ENCODE measurements around the gene GTF2F2. TPM values are rescaled to one million over a fixed set of nuclear protein-coding genes. Genes with fewer than 3 reads are reported as not detected.

The GTF2F2 gene
- total and polyA plus RNA-seq, 9 donors = 12.4 to 19.2 (median 14.6) TPM

DNA sequence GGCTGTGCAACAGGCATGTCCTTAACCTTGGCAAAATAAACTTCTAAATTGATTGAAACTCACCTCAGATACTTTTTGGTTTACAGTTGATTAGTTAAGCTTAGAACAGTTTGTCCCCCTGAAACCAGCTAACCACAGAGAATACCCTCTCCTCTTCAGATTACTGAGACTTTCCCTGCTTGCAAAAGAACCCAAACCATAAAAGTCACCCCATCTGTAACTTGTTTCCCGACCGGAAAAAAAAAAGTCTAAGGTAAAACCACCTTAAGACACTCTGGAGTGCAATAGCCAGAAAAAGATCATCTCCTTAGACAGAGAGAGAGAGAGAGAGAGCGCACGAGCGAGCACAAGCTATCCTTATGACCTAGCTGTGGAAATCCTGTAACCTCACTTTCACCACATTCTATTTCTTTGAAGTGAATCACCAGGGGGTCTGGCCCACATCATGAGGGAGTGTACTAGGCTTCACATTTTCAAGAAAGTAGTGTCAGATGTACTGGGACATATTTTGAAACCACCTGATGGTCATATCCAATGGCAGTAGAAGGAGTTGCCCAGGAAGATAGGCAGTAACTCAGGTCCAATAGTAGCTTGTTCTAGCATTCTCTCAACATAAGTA, 11.1 kb upstream of the GTF2F2 start:
- 59 to 86% (median 71%) methylated on average over 5 of the region's 5 CpGs for WGBS, 3 donors
- H3K9me3 ChIP-seq = no peaks in the 10 kb centered on the region
- no peak overlapping the region for H3K27ac ChIP-seq
- intact Hi-C loops (cut with DNase I) = no loop called here
- no peak for TF ChIP-seq POLR2A (IDR thresholded peaks at IDR 0.05)
- no peak for TF ChIP-seq EP300 (IDR thresholded peaks at IDR 0.05)
- TF ChIP-seq, protein P1, sequence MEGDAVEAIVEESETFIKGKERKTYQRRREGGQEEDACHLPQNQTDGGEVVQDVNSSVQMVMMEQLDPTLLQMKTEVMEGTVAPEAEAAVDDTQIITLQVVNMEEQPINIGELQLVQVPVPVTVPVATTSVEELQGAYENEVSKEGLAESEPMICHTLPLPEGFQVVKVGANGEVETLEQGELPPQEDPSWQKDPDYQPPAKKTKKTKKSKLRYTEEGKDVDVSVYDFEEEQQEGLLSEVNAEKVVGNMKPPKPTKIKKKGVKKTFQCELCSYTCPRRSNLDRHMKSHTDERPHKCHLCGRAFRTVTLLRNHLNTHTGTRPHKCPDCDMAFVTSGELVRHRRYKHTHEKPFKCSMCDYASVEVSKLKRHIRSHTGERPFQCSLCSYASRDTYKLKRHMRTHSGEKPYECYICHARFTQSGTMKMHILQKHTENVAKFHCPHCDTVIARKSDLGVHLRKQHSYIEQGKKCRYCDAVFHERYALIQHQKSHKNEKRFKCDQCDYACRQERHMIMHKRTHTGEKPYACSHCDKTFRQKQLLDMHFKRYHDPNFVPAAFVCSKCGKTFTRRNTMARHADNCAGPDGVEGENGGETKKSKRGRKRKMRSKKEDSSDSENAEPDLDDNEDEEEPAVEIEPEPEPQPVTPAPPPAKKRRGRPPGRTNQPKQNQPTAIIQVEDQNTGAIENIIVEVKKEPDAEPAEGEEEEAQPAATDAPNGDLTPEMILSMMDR (IDR thresholded peaks at IDR 0.05) = no peak
- H3K4me1 ChIP-seq (ENCODE audit: insufficient read depth) = no peaks in the 10 kb centered on the region
- no peak for DNase-seq
- no peaks in the 10 kb centered on the region for H3K36me3 ChIP-seq
- no peak overlapping the region for H3K4me3 ChIP-seq
- H3K27me3 ChIP-seq = no peaks in the 10 kb centered on the region

DNA sequence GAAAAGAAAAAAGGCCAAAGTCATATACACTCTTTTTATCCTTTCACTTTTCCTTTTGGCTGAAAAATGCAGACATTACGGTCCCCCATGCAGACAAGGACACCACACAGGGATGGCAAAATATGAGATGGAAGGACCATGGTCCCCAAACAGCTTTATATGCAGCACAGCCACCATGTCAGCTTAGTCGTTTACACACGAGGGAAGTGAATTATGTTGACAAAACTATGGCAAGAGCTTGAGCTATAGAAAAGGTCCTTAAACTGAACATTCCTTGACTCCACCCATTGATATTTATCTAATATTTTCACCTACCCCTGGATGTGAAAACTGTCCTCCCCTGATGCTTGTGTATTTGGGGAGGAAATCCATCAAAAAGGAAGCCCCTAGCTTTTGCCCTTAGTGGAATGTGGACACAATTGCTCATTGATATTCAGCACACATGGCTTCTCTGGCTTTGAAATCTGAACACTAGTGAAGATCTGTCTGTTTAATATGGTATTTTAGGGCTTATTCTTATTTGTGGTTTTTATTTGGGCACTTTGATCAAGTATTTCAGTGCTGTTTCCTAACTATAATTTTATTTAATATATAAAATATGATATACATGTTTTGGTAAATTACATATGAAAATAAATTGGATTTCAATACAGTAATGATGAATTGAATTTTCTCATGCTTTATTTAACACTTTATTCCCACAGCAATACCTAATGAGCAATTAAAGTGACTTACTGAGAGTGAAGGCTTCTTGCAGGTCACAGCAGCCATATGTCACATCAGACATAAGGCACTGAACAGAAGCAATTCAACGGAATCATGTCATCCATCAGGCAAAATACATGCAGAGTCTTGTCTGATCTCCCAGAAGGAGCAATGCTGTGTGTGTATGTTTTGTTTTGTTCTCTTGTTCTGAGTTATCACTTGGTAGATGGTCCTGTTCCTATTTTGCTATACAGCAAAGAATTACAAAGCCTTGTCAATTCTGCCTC, 6.8 kb upstream of the GTF2F2 start:
- no peaks in the 10 kb centered on the region for H3K9me3 ChIP-seq
- no peak for DNase-seq
- WGBS, 3 donors = 50 to 65% (median 53%) methylated on average over 4 of the region's 4 CpGs
- no peaks in the 10 kb centered on the region for H3K27me3 ChIP-seq
- H3K27ac ChIP-seq = no peak overlapping the region
- TF ChIP-seq POLR2A (IDR thresholded peaks at IDR 0.05) (no peak), EP300 (IDR thresholded peaks at IDR 0.05) (no peak)
- TF ChIP-seq, protein P1 (IDR thresholded peaks at IDR 0.05) = no peak
- H3K4me1 ChIP-seq (ENCODE audit: insufficient read depth) = no peaks in the 10 kb centered on the region
- H3K4me3 ChIP-seq = no peak overlapping the region
- intact Hi-C loops (cut with DNase I) = no loop called here
- no peaks in the 10 kb centered on the region for H3K36me3 ChIP-seq

DNA sequence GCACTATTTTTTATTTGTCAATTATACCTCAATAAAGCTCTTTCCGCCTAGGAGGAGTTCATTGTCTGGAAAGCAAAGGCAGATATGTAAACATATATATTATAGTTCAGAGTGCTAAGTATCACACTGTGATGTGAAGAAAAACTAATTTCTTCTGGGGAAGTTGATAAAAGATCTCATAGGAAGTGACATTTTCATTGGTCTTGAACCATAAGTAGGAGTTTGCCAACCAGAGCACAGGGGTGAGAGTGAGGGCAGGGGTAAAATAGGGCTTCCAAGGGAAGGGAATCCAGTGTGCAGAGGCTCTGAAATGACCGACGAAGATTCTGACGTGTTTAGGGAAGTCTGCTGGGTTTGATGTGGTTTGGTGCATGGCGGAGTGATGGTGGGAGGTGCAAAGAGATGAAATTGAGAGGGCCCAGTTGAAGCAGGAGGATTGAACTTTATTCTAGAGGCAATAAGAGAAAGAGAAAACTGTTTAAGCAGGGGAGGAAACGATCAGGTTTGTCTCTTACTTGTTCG, 780 bp upstream of the GTF2F2 start:
- Histone ChIP-seq H3K27me3 (no peaks in the 10 kb centered on the region), H3K9me3 (no peaks in the 10 kb centered on the region), H3K4me3 (peak overlapping the region; percentile 90), H3K27ac (peak overlapping the region in 1 of 2 donors; percentile 83), H3K36me3 (no peaks in the 10 kb centered on the region), H3K4me1 (ENCODE audit: insufficient read depth) (peaks cover 10% of the 10 kb centered on the region)
- WGBS, 3 donors = 3 to 8% (median 7%) methylated on average over 7 of the region's 7 CpGs
- no peak for TF ChIP-seq POLR2A (IDR thresholded peaks at IDR 0.05)
- TF ChIP-seq, protein P1 (IDR thresholded peaks at IDR 0.05) = no peak
- no peak for TF ChIP-seq EP300 (IDR thresholded peaks at IDR 0.05)
- peak in 3 of 5 donors; percentile 22 to 34 (median 23) for DNase-seq
- intact Hi-C loops (cut with DNase I) = loop anchor here in 1 of 4 donors (5.0 kb wide), 1 partner anchor 952 kb away; no protein-coding TSS in a partner anchor

DNA sequence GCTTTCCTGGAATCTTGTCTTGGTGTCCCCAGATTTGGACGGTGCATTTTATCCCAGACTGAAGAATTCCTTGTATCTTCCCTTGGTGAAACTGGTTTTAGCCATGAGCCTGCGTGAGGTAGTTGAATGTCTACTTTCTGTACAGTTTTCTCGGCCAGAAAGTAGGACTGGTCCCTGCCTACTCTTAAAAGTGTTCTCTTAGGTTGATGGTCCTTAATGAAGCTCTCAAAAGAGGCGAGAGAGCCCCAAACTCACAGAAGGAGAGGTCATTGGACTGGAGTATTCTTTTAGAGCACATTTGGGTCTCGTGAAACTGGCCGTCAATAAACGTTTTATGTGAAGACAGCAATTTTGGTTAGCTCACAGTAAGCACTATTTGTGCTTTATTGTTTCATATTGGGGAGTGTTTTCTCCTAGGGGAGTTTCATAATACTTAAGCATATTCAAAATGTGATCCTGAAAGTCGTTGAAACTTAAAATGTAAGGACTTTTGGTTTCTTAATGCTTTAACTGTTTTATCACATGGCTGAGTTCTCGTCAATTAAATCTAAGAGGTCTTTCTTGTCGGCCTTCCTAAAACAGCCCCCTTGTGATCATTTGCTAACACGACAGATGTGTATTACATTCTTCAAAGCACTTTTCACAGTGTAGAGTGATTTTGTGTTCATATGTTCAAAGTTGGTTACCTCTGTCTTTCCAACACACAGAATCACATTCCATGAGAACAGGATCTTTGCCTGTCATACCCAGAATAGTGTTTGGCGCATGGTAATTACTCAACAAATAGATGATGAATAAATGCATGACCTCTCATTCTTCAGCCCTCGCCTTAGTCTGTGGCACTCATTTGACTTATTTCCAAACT, 889 bp downstream of the GTF2F2 start:
- no peak for DNase-seq
- Histone ChIP-seq H3K27me3 (no peaks in the 10 kb centered on the region), H3K4me3 (peak overlapping the region; percentile 90), H3K9me3 (no peaks in the 10 kb centered on the region), H3K27ac (no peak overlapping the region), H3K4me1 (ENCODE audit: insufficient read depth) (peaks cover 10% of the 10 kb centered on the region), H3K36me3 (no peaks in the 10 kb centered on the region)
- intact Hi-C loops (cut with DNase I) = no loop called here
- WGBS, 3 donors = 10 to 13% (median 11%) methylated on average over 13 of the region's 13 CpGs
- no peak for TF ChIP-seq EP300 (IDR thresholded peaks at IDR 0.05)
- TF ChIP-seq, protein P1 (IDR thresholded peaks at IDR 0.05) = no peak
- no peak for TF ChIP-seq POLR2A (IDR thresholded peaks at IDR 0.05)

Measured in ovary (tissue), 9 donors.